ENCODE results near the gene IGSF6. TPM values are rescaled to one million over a fixed set of nuclear protein-coding genes. Genes with fewer than 3 reads are reported as not detected.

IGSF6 gene
- polyA plus RNA-seq, 1 of the 3 experiments (the other 2 are of a cell fraction), result not detected

DNA sequence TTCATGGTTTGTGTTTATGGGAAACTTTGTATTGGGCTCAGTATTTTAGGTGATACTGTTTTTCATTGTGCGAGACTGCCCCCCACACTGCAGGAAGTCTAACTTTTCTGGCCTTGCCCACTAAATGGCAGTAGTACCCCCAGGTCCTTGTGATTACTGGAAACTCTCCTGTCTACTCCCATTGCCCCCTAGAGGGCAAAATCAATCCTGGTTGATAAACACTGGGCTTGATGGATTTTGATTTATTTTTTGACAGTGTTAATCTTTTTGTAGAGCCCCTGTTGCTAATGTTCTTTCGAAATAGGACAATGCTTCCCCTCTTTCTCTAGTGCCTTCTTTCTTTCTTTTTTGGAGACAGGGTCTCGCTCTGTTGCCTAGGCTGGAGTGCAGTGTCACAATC lies 37.5 kb downstream of the IGSF6 start:
- H3K4me2 ChIP-seq, result no peak overlapping the region
- no peak for DNase-seq
- peaks cover 95% of the 10 kb centered on the region for H3K79me2 ChIP-seq (ENCODE audit: insufficient read depth)
- WGBS (ENCODE audit: low lambda C conversion rate), result 93% methylated on average over 3 of the region's 3 CpGs
- H3F3A ChIP-seq (replicated peaks; ENCODE audit: insufficient read depth), result peaks cover 12% of the 10 kb centered on the region
- H3K27ac ChIP-seq (ENCODE audit: low read depth in 2 of 2, low read length in 1 of 2), result peak overlapping the region in 1 of 2 experiments; percentile 52; a peak in 1 of 4 replicates
- no peaks in the 10 kb centered on the region for H3K27me3 ChIP-seq (ENCODE audit: insufficient read depth)
- H3K9ac ChIP-seq, result no peak overlapping the region
- no peaks in the 10 kb centered on the region for H3K9me2 ChIP-seq
- H3K4me3 ChIP-seq (ENCODE audit: low read depth in 2 of 2, low read length in 1 of 2), result no peak overlapping the region
- no peaks in the 10 kb centered on the region for H3K9me3 ChIP-seq
- H3K36me3 ChIP-seq (replicated peaks in 1 of 2; ENCODE audit: control insufficient read depth in 1 of 2, insufficient read depth in 2 of 2, low read length in 1 of 2), result peaks cover 8 to 16% of the 10 kb centered on the region in 2 experiments
- no peak overlapping the region for H2AFZ ChIP-seq (ENCODE audit: low read depth)
- peaks cover 18 to 34% of the 10 kb centered on the region in 2 experiments for H3K4me1 ChIP-seq (ENCODE audit: control insufficient read depth in 1 of 2, insufficient read depth in 2 of 2, low read depth in 1 of 2, low read length in 1 of 2)
- POLR2A ChIA-PET, result no interaction called here
- H4K20me1 ChIP-seq (ENCODE audit: insufficient read depth), result peaks cover 33% of the 10 kb centered on the region
- CTCF ChIA-PET, result no interaction called here
- no peak for TF ChIP-seq TCF12 (IDR thresholded peaks at IDR 0.05)
- TF ChIP-seq RFX5 (IDR thresholded peaks at IDR 0.05; ENCODE audit: low read length), result no peak
- TF ChIP-seq, protein P1, sequence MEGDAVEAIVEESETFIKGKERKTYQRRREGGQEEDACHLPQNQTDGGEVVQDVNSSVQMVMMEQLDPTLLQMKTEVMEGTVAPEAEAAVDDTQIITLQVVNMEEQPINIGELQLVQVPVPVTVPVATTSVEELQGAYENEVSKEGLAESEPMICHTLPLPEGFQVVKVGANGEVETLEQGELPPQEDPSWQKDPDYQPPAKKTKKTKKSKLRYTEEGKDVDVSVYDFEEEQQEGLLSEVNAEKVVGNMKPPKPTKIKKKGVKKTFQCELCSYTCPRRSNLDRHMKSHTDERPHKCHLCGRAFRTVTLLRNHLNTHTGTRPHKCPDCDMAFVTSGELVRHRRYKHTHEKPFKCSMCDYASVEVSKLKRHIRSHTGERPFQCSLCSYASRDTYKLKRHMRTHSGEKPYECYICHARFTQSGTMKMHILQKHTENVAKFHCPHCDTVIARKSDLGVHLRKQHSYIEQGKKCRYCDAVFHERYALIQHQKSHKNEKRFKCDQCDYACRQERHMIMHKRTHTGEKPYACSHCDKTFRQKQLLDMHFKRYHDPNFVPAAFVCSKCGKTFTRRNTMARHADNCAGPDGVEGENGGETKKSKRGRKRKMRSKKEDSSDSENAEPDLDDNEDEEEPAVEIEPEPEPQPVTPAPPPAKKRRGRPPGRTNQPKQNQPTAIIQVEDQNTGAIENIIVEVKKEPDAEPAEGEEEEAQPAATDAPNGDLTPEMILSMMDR (IDR thresholded peaks at IDR 0.05), result peak; percentile 35; the same call in 1 of the 2 replicates

- Histone ChIP-seq H3K27me3 (ENCODE audit: insufficient read depth) (no peaks in the 10 kb centered on the region), H3K4me2 (peak overlapping the region; percentile 13; the same call in 1 of the 2 replicates), H3K27ac (ENCODE audit: low read depth in 2 of 2, low read length in 1 of 2) (peak overlapping the region in 1 of 2 experiments; percentile 52; a peak in 2 of 4 replicates), H3F3A (replicated peaks; ENCODE audit: insufficient read depth) (peaks cover 12% of the 10 kb centered on the region), H3K79me2 (ENCODE audit: insufficient read depth) (peaks cover 100% of the 10 kb centered on the region), H3K4me3 (ENCODE audit: low read depth in 2 of 2, low read length in 1 of 2) (no peak overlapping the region), H3K9me3 (no peaks in the 10 kb centered on the region), H3K36me3 (replicated peaks in 1 of 2; ENCODE audit: control insufficient read depth in 1 of 2, insufficient read depth in 2 of 2, low read length in 1 of 2) (peaks cover 8 to 12% of the 10 kb centered on the region in 2 experiments), H3K9ac (no peak overlapping the region), H4K20me1 (ENCODE audit: insufficient read depth) (peaks cover 44% of the 10 kb centered on the region), H3K4me1 (ENCODE audit: control insufficient read depth in 1 of 2, insufficient read depth in 2 of 2, low read depth in 1 of 2, low read length in 1 of 2) (peaks cover 20 to 29% of the 10 kb centered on the region in 2 experiments), H3K9me2 (no peaks in the 10 kb centered on the region), H2AFZ (ENCODE audit: low read depth) (no peak overlapping the region)
- POLR2A ChIA-PET, result no interaction called here
- TF ChIP-seq, protein P2, sequence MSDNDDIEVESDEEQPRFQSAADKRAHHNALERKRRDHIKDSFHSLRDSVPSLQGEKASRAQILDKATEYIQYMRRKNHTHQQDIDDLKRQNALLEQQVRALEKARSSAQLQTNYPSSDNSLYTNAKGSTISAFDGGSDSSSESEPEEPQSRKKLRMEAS (IDR thresholded peaks at IDR 0.05; ENCODE audit: low read depth), result no peak
- TF ChIP-seq FOXJ3 (CRISPR knock-in tag; IDR thresholded peaks at IDR 0.05) (no peak), IRF3 (IDR thresholded peaks at IDR 0.05; ENCODE audit: low read depth, low read length) (no peak), FOXM1 (IDR thresholded peaks at IDR 0.05; ENCODE audit: low read depth) (no peak), POLR2AphosphoS5 (IDR thresholded peaks at IDR 0.05; ENCODE audit: low read depth, low read length) (no peak), RCOR1 (IDR thresholded peaks at IDR 0.05; ENCODE audit: low read length) (no peak), JUND (IDR thresholded peaks at IDR 0.05) (no peak), MEF2A (IDR thresholded peaks at IDR 0.05; ENCODE audit: borderline replicate concordance, low read depth) (no peak), USF1 (IDR thresholded peaks at IDR 0.05; ENCODE audit: borderline replicate concordance, low read depth) (no peak), MXI1 (IDR thresholded peaks at IDR 0.05; ENCODE audit: low read depth, low read length) (no peak), SIN3A (IDR thresholded peaks at IDR 0.05; ENCODE audit: borderline replicate concordance, low read depth, low read length) (no peak)
- TF ChIP-seq, protein P1 (IDR thresholded peaks at IDR 0.05), result no peak
- CTCF ChIA-PET, result interaction anchor here (1.2 to 1.6 kb wide), 3 partner anchors 9 to 32 kb away, joined by 3 read pairs; no protein-coding TSS in a partner anchor
- 65% methylated on average over 2 of the region's 2 CpGs for WGBS (ENCODE audit: low lambda C conversion rate)
- no peak for DNase-seq
Measured at GRCh38 chr16:21613781-21614180, 38.6 kb downstream of the IGSF6 start.
